GM12875 (cell line): ENCODE data around the gene IFT25.
A peak's percentile ranks its signal among the peaks of the same experiment; 100 is the strongest.

Experiments
- H3K4me3 ChIP-seq: one replicate; pipeline ENCODE4 v1.5.1; 2011; ENCODE audit warnings: low read depth, low read length, control low read depth
- TF ChIP-seq, protein P1 (sequence below): IDR thresholded peaks from 2 replicates; pipeline ENCODE4 v1.5.1; 2011; ENCODE audit warnings: low read depth, mild to moderate bottlenecking, control low read depth, inconsistent platforms, low read length, moderate library complexity, borderline replicate concordance; ENCODE audit not compliant: insufficient read depth

The IFT25 gene

DNA sequence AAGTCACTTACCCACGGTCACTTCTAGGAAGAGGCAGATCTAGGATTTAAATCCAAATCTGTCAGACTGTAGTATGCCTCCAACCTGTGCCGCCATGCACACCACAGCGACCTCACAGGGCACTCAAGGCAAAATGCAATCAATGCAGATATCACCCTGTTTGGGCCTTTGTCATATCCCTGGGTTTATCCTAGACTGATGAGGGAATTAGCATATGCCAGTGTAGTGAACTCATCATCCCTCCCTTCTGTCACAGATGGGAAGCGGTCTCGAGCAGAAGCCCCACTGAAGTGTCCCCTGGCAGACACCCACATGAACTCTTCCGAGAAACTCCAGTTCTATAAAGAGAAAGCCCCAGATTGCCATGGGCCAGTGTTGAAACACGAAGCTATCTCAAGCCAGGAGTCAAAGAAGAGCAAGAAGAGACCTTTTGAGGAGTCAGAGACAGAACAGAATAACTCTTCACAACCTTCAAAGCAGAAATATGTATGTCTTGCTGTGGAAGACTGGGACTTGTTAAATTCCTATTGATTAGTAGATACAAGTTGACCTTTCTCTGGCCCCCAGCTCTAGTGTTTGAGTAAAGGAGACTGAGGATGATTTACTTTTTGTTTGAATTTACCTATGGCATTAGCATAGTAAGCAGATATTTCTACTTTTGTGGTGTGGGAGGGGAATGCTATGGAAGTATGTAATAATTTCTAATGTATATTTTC is 22.1 kb upstream of the IFT25 start:
- TF ChIP-seq, protein P1, sequence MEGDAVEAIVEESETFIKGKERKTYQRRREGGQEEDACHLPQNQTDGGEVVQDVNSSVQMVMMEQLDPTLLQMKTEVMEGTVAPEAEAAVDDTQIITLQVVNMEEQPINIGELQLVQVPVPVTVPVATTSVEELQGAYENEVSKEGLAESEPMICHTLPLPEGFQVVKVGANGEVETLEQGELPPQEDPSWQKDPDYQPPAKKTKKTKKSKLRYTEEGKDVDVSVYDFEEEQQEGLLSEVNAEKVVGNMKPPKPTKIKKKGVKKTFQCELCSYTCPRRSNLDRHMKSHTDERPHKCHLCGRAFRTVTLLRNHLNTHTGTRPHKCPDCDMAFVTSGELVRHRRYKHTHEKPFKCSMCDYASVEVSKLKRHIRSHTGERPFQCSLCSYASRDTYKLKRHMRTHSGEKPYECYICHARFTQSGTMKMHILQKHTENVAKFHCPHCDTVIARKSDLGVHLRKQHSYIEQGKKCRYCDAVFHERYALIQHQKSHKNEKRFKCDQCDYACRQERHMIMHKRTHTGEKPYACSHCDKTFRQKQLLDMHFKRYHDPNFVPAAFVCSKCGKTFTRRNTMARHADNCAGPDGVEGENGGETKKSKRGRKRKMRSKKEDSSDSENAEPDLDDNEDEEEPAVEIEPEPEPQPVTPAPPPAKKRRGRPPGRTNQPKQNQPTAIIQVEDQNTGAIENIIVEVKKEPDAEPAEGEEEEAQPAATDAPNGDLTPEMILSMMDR = no peak
- H3K4me3 ChIP-seq = no peak overlapping the region

- TF ChIP-seq, protein P1 = no peak
- H3K4me3 ChIP-seq = no peak overlapping the region
Observed at GRCh38 chr1:53966794-53967193, 21.3 kb upstream of the IFT25 start.

GRCh38 chr1:53964109-53964508 is 18.6 kb upstream of the IFT25 start:
- TF ChIP-seq, protein P1 = no peak
- no peak overlapping the region for H3K4me3 ChIP-seq

- TF ChIP-seq, protein P1 = no peak
- no peak overlapping the region for H3K4me3 ChIP-seq
Observed at GRCh38 chr1:53963460-53963859, 18.0 kb upstream of the IFT25 start.

DNA sequence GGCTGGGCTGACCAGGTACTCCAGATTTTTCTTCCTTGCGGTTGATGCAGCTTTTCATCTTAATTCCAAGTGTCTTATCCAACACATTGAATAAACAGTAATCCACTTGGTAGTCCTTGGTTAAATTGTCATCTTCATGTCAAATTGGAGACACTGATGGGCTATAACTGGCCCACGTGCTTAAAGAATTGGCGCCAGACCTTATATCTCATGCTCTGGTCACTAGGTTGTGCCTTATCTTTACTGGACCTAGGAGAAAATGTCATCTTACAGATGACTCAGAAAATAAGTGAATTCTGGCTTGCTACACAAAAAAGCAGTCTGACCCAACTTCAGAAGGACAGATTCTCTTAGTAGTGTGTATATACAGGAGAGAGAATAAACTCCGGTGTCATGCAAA is 16.9 kb upstream of the IFT25 start:
- H3K4me3 ChIP-seq = no peak overlapping the region
- TF ChIP-seq, protein P1 = no peak

DNA sequence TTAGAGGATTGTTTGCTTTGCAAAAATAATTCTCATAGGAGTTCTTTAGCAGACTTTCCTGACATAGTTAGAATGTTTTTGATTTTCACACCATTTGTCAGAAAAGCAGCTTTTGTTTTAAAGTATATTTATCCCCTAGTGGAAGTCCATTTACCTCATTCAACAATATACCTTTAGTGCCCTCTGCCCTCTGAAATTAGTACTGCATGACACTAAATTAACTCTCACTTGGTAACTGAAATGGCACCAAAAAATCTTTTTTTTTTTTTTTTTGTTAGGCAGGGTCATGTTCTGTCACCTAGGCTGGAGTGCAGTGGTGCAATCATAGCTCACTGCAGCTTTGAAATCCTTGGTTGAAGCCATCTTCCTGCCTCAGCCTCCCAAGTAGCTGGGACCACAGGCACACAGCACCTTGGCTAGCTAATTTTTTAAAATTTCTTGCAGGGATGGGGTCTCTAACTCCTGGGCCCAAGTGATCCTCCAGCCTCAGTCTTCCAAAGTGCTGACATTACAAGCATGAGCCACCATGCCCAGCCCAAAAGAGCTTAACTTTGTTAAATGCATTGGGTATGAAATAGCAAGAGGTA is 14.3 kb upstream of the IFT25 start:
- H3K4me3 ChIP-seq = no peak overlapping the region
- TF ChIP-seq, protein P1 = peak; percentile 32; the same call in 1 of the 2 replicates
